ENCODE results near the gene ASTN1.
A peak's percentile ranks its signal among the peaks of the same experiment; 100 is the strongest.

The ASTN1 gene

DNA sequence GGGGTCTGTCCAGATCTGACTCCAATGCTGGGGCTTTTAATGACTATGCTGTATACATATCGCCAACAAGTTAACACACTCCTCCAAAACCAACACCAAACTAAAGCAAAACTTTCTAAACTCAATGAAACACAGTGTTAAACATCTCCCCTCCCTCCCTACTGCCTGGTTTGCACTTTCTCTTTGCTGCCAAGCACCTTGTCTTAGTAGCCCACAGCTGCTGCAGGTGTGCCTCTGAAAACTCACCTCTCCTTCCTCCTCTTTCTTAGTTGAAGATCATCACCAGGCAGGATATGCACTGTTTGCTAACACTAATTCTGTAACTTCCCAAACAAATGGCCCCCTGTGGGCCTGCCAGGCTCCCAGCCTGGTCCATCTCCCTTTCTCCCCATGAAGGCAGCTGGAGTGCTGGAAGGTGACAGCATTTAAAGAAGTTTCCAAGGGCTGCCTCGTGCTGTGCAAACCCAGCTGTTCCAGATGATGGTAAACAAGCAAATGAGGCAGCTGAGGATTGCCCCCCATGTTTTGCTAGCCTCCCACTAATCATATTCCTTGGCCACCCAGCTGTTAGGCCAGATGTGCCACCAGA lies 213.7 kb downstream of the ASTN1 start:
- Histone ChIP-seq H3K27ac (no peak overlapping the region), H3K4me3 (no peak overlapping the region), H3K9me3 (no peaks in the 10 kb centered on the region), H3K27me3 (peaks cover 0 to 6% of the 10 kb centered on the region in 2 donors), H3K36me3 (no peaks in the 10 kb centered on the region), H3K4me1 (no peaks in the 10 kb centered on the region)
- DNase-seq: no peak
- intact Hi-C loops (cut with DNase I; ENCODE audit: low total_unique reads): no loop called here
- TF ChIP-seq, protein P1, sequence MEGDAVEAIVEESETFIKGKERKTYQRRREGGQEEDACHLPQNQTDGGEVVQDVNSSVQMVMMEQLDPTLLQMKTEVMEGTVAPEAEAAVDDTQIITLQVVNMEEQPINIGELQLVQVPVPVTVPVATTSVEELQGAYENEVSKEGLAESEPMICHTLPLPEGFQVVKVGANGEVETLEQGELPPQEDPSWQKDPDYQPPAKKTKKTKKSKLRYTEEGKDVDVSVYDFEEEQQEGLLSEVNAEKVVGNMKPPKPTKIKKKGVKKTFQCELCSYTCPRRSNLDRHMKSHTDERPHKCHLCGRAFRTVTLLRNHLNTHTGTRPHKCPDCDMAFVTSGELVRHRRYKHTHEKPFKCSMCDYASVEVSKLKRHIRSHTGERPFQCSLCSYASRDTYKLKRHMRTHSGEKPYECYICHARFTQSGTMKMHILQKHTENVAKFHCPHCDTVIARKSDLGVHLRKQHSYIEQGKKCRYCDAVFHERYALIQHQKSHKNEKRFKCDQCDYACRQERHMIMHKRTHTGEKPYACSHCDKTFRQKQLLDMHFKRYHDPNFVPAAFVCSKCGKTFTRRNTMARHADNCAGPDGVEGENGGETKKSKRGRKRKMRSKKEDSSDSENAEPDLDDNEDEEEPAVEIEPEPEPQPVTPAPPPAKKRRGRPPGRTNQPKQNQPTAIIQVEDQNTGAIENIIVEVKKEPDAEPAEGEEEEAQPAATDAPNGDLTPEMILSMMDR (IDR thresholded peaks at IDR 0.05): no peak

DNA sequence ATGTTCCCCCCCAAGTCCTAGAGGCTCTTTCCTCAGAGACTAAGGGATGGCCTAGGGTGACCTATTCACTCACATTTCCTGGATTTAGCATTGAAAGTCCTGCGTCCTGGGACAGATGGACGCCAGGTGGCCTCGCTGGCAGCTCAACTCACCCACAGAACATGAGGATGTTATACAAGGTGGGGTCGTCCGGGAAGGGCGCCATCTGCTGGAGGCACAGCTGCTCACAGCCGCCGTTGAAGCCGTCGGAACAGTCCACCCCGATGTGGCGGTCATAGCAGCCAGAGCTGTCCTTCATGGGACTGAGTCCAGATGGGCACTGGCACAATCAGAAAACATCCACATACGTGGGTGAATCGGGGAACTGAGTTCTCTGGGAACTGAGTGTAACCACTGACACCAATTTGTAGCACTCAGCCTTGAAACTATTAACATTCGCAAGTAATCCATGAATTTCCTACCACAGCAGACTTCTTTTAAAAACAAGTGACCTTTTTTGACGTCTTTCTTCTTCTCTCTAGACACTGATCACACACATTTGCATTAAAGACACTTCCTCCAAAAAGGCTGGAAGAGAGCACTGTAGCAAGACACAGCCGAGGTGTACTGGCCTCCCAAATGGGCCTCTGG lies 215.4 kb downstream of the ASTN1 start:
- TF ChIP-seq, protein P1 (IDR thresholded peaks at IDR 0.05): peak; percentile 20 to 38
- peaks cover 0 to 6% of the 10 kb centered on the region in 2 donors for H3K27me3 ChIP-seq
- H3K36me3 ChIP-seq: no peaks in the 10 kb centered on the region
- H3K4me3 ChIP-seq: no peak overlapping the region
- H3K4me1 ChIP-seq: no peaks in the 10 kb centered on the region
- H3K9me3 ChIP-seq: no peaks in the 10 kb centered on the region
- DNase-seq: no peak
- H3K27ac ChIP-seq: no peak overlapping the region
- intact Hi-C loops (cut with DNase I; ENCODE audit: low total_unique reads): no loop called here

DNA sequence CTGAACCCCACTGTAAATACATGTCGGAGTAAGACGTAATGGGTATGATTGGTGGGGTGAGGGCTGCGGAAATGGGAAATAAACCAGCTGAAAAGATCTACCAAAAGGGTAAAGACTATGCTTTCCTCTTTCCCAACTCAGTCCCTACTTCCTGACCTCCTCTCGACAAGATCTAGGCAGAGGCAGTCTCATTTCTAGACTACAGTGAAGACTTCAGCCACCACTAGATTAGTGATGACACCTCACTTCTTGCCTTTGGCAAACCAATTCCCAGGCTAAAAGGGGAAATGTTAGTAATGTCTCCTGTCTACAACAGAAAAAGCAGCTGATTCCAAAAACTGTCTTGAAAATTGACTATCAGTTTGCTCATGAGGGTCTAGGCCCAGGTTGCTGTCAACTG lies 219.9 kb downstream of the ASTN1 start:
- TF ChIP-seq, protein P1 (IDR thresholded peaks at IDR 0.05): no peak
- intact Hi-C loops (cut with DNase I; ENCODE audit: low total_unique reads): no loop called here

DNA sequence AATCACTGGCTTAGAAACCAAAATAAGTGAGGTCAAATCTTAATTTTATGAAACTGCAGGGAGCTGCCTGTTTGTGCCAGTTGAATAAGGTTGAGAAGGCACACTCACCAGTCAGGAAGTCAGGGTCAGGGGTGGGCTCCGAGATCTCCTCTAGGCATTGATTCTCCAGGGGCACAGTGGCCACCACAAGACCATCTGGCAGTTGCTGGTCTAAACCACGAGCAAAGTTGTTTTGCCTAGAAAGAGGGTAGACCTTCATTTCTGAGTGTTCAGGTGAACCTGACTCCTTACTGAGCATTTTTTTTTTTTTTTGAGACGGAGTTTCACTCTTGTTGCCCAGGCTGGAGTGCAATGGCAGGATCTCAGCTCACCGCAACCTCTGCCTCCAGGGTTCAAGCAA lies 220.7 kb downstream of the ASTN1 start:
- TF ChIP-seq, protein P1 (IDR thresholded peaks at IDR 0.05): no peak
- Histone ChIP-seq H3K9me3 (no peaks in the 10 kb centered on the region), H3K36me3 (no peaks in the 10 kb centered on the region), H3K27me3 (no peaks in the 10 kb centered on the region), H3K4me1 (no peaks in the 10 kb centered on the region), H3K27ac (no peak overlapping the region), H3K4me3 (no peak overlapping the region)
- no peak for DNase-seq
- intact Hi-C loops (cut with DNase I; ENCODE audit: low total_unique reads): no loop called here

More for the DNA sequence above, 219.9 kb downstream of the ASTN1 start:
- no peak for DNase-seq
- Histone ChIP-seq H3K27me3 (peaks cover 0 to 3% of the 10 kb centered on the region in 2 donors), H3K4me1 (no peaks in the 10 kb centered on the region), H3K9me3 (no peaks in the 10 kb centered on the region), H3K27ac (no peak overlapping the region), H3K4me3 (no peak overlapping the region), H3K36me3 (no peaks in the 10 kb centered on the region)

DNA sequence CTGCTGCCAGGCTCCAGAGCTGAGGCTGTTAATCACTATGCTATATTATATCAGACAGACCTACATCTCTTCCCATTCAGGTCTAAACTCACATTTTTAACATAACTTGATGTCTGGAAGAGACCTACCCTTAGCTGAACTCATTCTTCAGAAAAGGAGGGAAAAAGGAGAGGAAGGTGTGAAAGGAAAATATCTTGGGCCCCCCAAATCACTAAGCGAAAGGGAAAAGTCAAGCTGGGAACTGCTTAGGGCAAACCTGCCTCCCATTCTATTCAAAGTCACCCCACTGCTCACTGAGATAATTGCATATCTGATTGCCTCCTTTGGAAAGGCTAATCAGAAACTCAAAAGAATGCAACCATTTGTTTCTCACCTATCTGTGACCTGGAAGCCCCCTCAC lies 222.2 kb downstream of the ASTN1 start:
- intact Hi-C loops (cut with DNase I; ENCODE audit: low total_unique reads): no loop called here
- no peaks in the 10 kb centered on the region for H3K9me3 ChIP-seq

More for the DNA sequence above, 222.2 kb downstream of the ASTN1 start:
- TF ChIP-seq, protein P1 (IDR thresholded peaks at IDR 0.05): no peak
- Histone ChIP-seq H3K27ac (no peak overlapping the region), H3K4me1 (no peaks in the 10 kb centered on the region), H3K27me3 (no peaks in the 10 kb centered on the region), H3K36me3 (no peaks in the 10 kb centered on the region), H3K4me3 (no peak overlapping the region)
- DNase-seq: no peak
